Stimulated activated CD4-positive, alpha-beta T cell treated with anti-CD3 and anti-CD28 coated beads, Interleukin-1b, Interleukin-23, amount 100 ng/mL, for 48 hours (primary cell): ENCODE measurements around the gene ELMO1.
"Not testable (repeated sequence)": the region's sequence is repeated elsewhere in the genome, so short reads cannot be mapped to it uniquely, and the experiment has no call there.

Source experiments
- DNase-seq: peaks from one replicate; pipeline ENCODE4 v3.0.0-alpha.2; 2020

Gene ELMO1

DNA sequence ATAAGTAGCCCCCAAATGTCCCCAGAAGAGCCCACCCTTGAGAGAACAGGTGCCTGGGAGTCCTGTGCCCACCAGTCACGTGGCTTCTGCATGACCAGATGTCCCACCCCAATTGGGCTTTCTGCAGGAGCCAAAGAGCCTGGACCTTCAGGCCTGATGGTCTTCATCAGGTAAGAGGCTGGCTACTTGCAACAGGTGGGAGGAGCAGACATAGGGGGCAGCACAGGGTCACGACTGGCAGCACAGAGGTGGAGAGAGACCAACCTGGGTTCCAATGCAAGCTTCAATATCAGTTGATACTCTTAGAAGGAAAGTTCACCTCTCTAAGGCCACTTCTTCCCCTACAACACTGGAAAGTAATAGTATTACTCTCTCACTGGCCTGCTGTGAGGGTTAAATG lies 288.0 kb downstream of the ELMO1 start:
- DNase-seq: no peak

DNA sequence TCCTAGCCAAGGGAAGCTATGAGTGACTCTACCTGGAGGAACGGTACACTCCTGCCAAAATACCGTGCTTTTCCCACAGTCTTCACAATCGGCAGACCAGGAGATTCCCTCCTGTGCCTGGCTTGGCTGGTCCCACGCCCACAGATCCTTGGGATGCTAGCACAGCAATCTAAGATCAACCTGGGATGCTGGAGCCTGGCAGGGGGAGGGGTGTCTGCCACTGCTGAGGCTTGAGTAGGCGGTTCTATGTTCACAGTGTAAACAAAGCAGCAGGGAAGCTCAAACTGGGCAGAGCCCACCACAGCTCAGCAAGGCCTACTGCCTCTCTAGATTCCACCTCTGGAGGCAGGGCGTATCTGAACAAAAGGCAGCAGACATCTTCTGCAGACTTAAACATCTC lies 295.3 kb downstream of the ELMO1 start:
- DNase-seq: no peak

DNA sequence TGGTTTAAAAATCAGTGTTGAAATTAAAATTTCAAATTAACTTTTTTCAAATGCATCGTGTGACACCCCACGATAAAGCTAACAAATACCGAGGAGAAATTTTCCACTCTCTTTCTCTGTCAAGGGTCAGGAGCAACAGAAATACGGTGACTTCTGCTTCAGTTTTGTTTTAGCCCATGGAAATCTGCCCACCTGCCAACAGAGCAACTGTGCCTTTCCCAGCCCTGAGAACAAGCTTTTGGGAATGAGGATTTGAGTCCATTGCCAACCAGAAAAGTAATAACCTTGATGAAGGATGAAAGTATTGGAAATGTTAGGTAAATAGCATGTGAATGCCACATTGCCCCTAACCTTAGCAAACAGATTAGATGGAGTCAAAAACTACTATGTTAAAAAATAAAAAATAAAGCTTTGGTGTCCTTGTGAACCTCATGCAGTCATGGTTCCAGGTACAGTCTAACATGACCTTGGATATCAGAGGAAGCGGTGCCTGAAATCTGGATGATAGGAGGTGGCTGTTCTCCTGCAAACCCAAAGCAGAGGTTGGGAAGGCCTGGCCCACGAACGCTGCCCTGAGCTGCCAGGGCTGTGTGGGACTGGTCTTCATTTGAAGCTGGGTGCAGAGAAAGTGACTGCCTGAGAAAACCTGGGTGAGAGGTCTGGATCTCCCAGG lies 296.8 kb downstream of the ELMO1 start:
- DNase-seq: no peak

DNA sequence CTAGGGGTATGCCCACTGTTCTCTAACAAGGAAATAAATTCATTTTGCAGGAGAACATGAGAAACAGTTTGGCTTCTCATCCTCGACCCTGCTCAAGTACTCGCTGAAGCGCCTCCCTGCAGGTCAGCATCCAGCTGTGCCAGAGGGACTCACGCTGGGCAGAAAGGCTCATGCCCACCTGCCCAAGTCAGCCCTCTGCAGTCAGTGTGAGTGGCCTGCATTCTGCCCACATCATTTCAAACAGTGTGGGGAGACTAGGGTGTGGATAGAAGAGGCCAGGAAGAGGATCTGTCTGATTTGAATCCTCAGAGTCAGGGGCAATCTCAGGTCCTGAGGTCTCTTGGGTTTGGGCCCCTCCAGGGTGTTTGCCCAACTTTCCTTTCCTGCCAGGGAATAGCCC lies 297.8 kb downstream of the ELMO1 start:
- no peak for DNase-seq

DNA sequence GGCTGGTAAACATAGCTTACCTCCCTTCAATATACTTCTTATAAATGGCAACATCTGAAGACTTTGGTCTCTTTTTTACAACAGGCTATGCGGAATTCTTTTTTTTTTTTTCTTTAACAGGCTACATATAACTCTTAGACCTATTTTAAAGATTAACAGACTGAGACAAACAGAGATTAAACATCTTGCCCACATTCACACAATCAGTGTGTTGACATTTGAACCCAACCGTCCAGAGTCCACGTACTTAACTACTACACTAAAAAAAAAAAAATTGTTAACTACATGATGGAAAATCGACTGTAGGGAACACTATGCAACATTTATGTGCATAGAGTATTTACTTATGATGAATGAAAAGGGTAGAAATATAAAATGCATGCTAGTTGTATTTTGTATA lies 298.5 kb downstream of the ELMO1 start:
- DNase-seq: no peak

DNA sequence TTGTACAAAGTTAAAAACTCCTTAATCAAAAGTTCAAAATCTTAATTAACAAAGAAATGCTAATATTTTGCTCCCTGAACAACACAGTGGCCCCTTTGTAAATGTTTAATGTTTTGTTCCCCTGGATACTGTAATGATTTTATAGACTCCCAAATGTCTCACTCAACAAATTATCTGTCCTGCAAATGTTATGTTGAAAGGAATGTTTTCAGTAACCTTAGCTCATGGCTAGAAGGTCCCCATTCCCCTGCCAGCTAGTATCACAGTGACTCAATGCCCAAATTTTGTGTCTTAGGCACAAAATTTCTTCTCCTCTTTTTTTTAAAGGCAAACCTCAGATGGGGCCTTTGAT lies 298.9 kb downstream of the ELMO1 start:
- no peak for DNase-seq

DNA sequence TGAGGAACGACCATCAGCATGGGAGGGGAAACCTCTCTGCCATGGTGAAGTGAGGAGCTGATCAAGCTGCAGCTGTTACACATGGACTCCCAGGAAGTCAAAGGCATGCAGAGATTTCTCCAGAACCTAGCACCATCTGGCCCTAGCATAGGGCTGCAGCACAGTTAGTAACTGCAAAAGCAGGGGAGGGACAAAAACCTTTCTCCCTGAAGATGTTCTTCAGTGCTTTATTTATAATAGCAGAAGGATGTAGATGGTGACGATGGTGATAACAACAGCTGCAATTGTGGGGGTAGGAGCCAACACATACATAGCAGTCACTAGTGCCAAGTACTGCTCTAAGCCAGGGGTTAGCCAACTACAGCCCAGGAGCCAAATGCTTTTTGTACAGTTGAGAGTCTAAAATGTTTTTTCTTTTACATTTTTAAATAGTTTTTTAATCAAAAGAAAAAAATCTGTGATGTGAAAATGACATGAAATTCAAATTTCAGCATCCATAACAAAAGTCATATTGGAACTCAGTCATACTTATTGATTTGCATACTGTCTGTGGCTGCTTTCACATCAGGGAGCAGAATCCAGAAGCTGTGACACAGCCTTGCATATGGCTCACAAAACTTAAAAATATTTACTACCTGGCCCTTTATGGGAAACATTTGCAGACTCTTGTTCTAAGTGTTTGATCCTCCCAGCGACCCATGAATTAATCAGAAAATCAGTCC lies 299.5 kb downstream of the ELMO1 start:
- no peak for DNase-seq

DNA sequence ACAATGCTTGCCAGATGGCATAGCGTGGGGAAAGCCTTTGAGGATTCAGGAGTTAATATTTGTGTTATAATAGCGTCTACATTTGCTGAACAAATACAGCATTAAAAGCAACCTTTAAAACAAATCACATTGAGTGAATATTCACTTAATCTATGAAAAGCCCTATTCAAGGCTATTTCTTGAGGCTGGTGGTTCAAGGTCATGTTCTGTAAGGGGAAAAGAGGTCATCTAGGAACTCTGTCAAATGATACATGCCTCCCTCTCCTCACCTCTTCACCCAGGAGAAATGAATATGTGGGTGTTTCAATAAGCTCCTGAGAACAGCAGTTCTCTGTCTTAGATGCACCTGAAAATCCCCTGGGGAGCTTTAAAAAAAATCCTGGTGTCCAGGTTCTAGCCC lies 303.0 kb downstream of the ELMO1 start:
- no peak for DNase-seq

DNA sequence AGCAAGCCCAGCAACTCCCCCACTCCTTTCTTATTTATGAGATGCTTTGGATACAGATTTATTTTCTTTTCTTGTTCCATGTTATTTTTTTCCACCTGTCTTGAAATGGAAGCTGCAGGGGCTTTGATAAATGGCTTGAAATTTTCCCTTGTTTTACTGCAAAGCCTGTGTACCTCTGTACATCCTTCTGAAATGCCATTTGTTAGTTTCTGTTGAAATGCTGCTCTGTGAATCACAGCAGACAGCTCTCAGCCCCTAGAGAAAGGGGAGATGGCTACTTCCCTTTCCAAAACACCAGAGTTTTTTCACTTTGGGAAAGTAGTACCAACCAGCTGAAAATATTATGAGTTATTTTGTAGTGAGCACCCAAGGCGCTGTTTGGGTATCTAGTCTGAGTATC lies 304.2 kb downstream of the ELMO1 start:
- no peak for DNase-seq

DNA sequence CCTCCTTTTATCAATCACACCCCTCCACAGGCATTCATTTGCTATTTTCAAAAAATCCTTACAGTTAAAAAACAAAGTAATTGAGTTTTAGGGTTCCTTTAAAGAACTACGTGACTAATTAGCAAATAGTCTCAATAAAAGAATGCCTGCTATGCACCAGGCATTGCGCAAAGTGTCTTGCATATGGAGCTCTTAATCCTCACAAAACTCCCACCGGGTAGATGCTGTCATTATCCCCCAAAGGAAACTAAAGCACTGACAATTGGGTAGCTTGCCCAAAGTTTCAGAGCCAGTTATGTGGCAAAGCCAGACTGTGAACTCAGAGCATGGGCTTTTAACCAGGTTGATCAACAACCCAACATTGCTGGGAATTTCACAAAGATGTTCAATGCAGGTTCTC lies 305.7 kb downstream of the ELMO1 start:
- no peak for DNase-seq

DNA sequence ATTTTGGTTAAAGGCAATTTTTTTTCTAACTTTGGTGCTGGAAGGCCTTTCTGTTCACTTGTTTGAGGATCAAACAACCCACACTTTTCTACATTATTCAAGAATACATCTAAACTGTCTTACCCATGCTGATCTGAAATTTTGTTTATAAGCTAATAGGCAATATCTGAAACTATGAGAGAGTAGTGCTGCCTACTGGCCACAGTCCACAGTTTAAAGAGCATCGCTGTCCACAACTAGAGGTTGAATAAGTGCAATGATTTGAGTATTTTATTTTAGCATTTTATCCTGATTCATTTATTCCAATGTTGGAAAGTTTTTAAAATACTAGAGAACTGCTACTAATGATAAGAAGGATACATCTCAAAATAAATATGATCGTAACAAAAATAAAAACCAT lies 306.9 kb downstream of the ELMO1 start:
- no peak for DNase-seq

DNA sequence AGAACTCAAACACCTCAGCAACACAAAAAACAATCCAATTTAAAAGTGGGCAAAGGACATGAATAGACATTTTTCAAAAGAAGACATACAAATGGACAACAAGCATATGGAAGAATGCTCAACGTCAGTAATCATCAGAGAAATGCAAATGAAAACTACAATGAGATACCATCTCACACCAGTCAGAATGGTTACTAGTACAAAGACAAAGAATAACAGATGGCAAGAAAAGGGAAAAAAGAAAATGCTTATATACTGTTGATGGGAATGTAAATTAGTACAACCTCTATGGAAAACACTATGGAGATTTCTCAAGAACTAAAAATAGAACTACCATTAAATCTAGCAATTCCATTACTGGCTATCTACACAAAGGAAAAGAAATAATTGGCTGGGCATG lies 314.8 kb downstream of the ELMO1 start:
- not testable (repeated sequence) for DNase-seq

DNA sequence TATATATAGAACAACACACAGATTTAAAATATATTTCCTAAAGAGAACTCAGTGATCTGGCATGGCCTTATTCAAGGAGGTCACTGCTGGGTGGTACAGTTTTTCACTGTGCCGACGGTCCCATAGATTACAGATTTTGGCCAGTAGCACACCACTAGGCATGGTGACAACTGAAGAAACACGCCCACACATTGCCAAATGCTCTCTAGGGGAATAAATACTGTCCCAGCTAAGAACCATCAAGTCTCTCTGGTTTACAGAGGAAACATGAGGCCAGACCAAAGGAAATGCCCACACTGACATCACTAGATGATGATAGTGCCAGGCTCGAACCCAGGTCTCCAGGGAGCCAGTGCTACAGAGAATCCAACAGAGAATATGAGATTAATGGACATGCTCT lies 316.8 kb downstream of the ELMO1 start:
- no peak for DNase-seq

DNA sequence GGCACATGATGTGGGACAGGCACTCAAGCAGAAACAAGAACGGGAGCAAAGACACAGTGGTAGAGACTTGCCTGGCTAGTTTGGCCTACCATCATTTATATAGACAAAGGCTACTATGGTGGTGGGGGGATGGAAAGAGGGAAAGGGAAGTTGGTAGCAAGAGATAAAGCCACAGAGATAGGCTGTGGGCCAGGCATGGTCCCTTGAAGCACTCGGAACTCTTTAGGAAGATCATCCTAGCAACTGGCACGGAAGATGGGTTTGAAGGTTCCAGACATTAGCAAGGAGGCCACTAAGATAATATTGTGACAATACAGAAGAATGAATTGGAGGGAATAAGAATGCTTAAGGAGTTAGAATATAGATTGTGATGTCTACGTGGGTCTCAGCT lies 319.6 kb downstream of the ELMO1 start:
- DNase-seq: no peak

DNA sequence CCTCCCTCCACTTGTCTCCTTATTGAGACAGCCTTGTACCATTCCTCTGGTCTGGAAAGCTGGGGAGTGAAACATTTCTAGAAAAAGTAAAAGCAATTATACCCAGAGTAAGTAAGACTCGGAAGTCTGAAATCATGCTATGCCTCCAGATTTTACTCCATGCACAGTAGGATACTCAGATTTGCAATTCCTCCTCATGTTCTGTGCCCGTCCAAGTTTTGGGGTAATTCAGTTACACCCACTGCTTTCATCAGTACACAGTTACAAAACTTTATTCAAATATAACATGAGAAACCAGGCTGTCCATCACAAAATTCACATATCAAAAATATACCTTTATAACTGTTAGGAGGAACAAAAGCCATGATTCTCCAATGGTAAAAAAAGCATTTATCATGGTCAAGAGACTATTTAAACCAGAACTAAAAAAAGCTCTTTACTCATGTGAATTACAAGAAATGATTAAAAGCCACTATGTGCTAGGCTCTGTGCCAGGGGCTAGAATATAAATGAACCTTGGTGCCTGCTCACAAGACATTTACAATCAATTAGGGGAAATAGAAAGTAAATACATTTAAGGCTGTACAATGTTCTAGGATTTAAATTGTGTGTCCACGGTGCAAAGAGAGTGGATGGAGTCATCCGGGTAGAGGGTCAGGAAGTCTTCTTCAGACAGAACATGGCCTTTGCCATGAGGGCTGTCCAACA lies 320.2 kb downstream of the ELMO1 start:
- no peak for DNase-seq

DNA sequence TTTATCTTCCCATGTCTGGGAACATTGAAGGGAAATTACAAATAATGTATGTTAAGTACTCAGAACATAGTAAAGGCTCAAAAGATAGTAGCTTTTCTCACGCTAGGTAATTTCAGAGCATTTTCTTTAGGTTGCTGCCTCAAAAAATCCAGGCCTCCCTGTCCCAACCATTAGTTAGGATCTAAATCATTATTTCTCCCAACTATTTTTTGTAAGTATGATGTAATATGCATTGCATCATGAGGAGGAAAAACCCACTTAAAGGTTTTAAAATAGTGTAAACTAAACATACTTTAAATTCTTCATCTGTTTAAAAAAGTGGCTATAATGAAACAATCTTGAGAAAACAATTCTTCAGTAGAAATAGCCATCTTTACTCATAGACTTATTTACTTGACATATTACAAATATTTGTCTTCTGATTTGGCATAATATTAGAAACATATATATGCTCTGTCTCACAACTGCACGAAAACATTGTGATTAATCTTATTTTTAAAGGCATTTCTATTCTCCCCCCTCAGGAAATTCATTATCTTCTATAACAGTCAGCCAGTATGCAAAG lies 329.3 kb downstream of the ELMO1 start:
- DNase-seq: no peak

DNA sequence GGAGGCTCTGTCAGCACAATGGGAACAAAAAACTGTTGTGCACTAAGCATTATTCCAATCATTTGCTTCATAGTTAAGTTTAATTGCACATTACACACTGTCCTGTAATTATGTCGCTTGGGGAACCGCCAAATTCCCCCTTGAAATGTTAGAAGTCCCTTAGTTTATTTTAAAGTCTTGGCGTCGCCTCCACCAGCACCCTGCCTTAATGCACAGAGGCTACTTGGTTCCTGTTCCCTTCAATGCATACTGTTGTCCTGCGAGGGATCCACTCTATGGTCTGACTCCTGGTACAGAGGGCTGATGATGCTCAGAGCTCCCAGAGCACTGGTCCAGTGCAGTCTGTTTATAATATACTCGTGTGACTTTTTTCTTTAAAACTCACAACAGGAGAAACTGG lies 330.7 kb downstream of the ELMO1 start:
- DNase-seq: no peak

DNA sequence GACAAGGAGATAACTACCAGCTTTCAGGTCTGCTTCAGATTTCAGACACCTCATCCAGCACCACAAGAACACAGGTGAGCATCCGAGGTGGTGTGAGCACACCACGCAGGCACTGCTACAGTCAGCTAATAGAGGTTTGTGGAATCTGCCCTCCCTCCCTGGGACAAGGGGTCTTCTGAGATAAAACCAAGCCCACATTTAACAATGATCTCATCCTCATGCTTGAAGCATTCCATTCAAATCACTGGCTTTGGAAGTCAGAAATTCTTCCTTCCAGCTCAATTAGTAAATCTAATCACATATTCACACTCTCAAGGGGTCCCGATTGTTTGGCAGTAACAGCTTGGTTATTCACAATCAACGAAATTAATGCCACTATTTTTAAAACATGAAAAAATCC lies 331.4 kb downstream of the ELMO1 start:
- DNase-seq: no peak

DNA sequence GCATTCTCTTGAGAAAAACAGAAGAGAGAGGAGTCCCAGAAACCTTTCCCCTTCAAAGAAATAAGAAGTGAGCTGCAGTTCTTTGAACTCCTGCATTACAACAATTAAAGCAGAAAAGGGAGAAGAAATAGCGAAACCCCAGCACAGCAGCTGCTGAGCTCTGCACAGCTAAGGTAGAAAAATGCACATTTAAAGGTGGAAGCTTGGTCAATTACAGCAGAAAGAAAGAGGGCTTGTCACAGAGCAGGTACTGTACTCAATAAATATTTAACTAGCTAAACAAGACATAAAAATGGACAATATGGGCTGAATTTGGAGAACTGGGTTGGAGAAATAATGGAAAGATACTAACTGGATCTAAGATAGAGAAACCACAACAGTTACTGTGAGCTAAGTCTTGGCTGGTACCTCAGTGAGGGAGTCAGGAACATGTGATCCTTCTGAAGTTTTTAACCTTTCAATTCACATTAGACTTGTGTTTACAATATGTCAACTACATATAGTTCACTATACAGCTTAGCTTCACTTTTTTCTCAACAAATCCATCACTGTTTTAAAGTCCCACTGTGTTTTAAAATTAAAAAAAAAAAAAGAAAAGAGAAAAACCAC lies 332.5 kb downstream of the ELMO1 start:
- no peak for DNase-seq

DNA sequence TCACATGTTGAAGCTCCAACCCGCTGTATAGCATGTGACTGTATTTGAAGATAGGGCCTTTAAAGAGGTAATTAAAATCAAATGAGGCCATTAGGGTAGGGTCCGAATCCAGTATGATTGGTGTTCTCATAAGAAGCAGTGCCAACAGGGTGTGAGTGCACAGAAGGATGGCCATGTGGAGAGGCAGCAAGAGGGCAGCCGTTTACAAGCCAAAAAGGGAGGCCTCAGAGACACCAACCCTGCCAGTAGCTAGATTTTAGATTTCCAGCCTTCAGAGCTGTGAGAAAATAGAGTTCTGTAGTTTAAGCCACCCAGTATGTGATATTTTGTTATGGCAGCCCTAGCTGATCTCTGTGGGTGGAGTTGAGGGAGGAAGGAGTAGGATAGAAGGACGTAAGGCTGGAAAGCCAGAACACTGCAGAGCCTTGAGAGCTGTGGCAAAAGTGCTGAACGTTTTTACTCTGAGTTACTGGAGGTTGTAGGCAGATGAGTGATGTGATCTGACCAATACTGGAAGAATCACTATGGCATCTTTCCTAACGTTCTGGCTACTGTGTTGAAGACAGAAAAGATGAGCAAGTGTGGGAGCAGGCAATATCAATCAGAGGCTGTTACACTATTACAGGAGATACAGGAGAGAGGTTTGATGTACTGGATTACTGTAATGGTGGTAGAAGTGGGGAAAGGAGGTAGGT lies 334.9 kb downstream of the ELMO1 start:
- DNase-seq: no peak

DNA sequence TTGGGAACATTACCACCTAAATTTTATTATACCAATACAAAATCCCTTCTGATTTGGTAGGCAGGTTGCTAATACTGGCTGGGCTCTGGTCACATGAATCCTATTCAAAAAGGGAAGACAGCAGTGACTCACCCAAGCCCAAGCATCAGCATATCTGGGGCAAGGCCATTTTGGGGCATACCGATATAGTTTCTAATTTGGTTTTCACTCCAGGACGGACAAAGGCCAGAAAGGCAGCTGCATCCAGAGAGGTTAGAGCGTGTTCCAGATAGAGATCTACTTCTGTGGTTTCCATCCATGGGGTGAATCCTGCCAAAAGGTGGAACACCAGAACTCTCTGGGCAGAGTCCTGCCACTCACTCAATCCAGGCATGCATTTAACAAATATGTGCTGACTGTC lies 335.8 kb downstream of the ELMO1 start:
- no peak for DNase-seq

DNA sequence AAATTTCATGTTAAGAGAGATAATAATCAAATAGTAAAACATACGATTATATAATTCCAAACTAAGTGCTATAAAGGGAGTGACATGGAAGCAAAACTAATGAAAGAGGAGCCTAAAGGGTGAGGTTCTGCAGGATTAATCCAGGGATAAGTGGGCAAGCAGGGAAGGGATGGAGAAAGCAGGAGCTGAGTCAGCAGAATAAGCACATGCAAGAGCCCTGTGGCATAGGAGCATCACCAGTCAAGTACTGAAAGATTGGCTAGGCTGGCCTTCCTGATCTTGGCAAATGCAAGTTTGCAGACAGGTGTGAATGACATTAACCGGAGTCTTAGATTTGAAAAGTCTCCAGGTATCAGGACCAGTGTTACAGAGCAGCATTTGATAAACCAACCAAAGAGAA lies 336.4 kb downstream of the ELMO1 start:
- DNase-seq: no peak

DNA sequence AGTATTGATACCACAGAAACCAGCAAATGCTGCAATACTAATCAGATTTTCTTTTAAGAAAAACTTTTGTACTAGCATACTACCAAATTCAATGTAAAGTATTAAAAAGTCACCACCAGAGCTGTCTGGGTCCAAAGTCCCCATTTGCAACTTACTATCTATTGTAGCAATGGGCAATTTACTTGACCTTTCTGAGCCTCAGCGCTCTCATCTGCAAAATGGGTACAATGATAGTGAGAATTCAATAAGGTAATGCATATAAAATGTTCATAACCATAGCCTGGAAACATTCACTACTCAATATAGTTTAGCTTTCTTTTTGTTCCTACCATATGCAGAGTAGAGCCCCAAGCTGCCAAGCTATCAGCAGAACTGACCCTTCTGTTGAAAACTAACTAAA lies 337.2 kb downstream of the ELMO1 start:
- DNase-seq: no peak
